Measurements from ENCODE around the gene TFRC. TPM values are rescaled to one million over a fixed set of nuclear protein-coding genes. Genes with fewer than 3 reads are reported as not detected.

TFRC gene
- total RNA-seq, 1 donor from 2014 or later, result 106 TPM

GRCh38 chr3:196122021-196122687, 40.3 kb upstream of the TFRC start:
- FAIRE-seq (no peak), DNase-seq (ENCODE audit: low read depth) (no peak)
- no peaks in the 10 kb centered on the region for H3K36me3 ChIP-seq (ENCODE audit: control insufficient read depth, insufficient read depth, low read length)
- TF ChIP-seq CTCF (IDR thresholded peaks at IDR 0.05; ENCODE audit: insufficient read depth, low read length, severe bottlenecking), result no peak
- no peaks in the 10 kb centered on the region for H3K27me3 ChIP-seq (ENCODE audit: control insufficient read depth, insufficient read depth, low read length)
- H3K4me3 ChIP-seq (ENCODE audit: low read depth, low read length), result no peak overlapping the region

GRCh38 chr3:196121066-196121465, 39.2 kb upstream of the TFRC start:
- H3K27me3 ChIP-seq (ENCODE audit: control insufficient read depth, insufficient read depth, low read length), result no peaks in the 10 kb centered on the region
- FAIRE-seq (no peak), DNase-seq (ENCODE audit: low read depth) (no peak)
- no peak for TF ChIP-seq CTCF (IDR thresholded peaks at IDR 0.05; ENCODE audit: insufficient read depth, low read length, severe bottlenecking)
- H3K36me3 ChIP-seq (ENCODE audit: control insufficient read depth, insufficient read depth, low read length), result no peaks in the 10 kb centered on the region
- H3K4me3 ChIP-seq (ENCODE audit: low read depth, low read length), result no peak overlapping the region

GRCh38 chr3:196120291-196120951, 38.5 kb upstream of the TFRC start:
- Histone ChIP-seq H3K27me3 (ENCODE audit: control insufficient read depth, insufficient read depth, low read length) (no peaks in the 10 kb centered on the region), H3K4me3 (ENCODE audit: low read depth, low read length) (no peak overlapping the region), H3K36me3 (ENCODE audit: control insufficient read depth, insufficient read depth, low read length) (no peaks in the 10 kb centered on the region)
- FAIRE-seq, result no peak
- no peak for TF ChIP-seq CTCF (IDR thresholded peaks at IDR 0.05; ENCODE audit: insufficient read depth, low read length, severe bottlenecking)
- DNase-seq (ENCODE audit: low read depth), result no peak

DNA sequence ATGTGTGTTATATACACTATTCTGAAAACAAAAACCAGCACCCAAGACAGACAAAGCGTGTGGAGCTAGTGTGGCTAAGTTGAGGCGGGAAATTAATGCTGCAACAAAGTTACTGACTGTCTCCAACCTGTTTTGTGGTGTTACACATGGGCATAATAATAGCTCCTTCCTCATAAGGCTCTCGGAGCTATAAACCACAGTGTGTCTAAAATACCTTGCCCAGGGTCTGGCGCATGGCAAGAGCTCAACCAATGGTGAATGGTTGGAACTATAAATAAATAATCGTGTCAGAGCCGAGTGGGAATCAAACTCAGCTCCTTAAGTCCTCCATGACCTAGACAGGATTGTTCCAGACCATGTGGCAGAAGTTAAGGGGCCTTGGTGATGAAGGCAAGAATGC, 35.9 kb upstream of the TFRC start:
- no peak for FAIRE-seq

DNA sequence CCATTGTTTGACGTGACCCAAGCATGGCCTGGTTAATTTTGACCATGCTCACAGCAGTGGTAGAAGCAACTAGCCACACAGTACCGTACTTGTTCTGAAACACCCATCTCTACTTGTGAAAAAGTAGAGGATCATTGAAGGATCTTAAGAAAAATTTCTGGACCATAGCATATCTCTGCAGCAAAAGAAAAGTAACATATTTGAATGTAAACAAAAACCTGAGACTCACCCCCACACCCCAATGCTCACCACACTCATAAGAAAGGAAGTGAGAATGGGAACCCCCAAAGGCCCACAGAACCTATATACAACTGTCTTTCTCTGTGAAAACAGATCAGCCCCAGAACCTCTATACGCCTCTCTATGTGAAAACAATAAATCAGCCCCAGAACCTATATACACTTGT, 33.8 kb upstream of the TFRC start:
- Histone ChIP-seq H3K27me3 (ENCODE audit: control insufficient read depth, insufficient read depth, low read length) (no peaks in the 10 kb centered on the region), H3K36me3 (ENCODE audit: control insufficient read depth, insufficient read depth, low read length) (no peaks in the 10 kb centered on the region), H3K4me3 (ENCODE audit: low read depth, low read length) (no peak overlapping the region)
- no peak for TF ChIP-seq CTCF (IDR thresholded peaks at IDR 0.05; ENCODE audit: insufficient read depth, low read length, severe bottlenecking)
- FAIRE-seq (no peak), DNase-seq (ENCODE audit: low read depth) (no peak)

More for the DNA sequence above, 35.9 kb upstream of the TFRC start:
- no peak for TF ChIP-seq CTCF (IDR thresholded peaks at IDR 0.05; ENCODE audit: insufficient read depth, low read length, severe bottlenecking)
- Histone ChIP-seq H3K36me3 (ENCODE audit: control insufficient read depth, insufficient read depth, low read length) (no peaks in the 10 kb centered on the region), H3K4me3 (ENCODE audit: low read depth, low read length) (no peak overlapping the region), H3K27me3 (ENCODE audit: control insufficient read depth, insufficient read depth, low read length) (no peaks in the 10 kb centered on the region)
- DNase-seq (ENCODE audit: low read depth), result no peak
